IPS-18c (cell line): ENCODE results near the gene FZD7.
A peak's percentile ranks its signal among the peaks of the same experiment; 100 is the strongest.

Experiments
- H3K4me3 ChIP-seq: 2 replicates; pipeline ENCODE4 v1.7.0; 2013; ENCODE audit warnings: low read depth, mild to moderate bottlenecking, low read length, moderate library complexity; ENCODE audit not compliant: insufficient read depth
- H3K9me3 ChIP-seq: one replicate; pipeline ENCODE4 v1.6.1; 2013; ENCODE audit warnings: mild to moderate bottlenecking, low read length, moderate library complexity; ENCODE audit not compliant: control insufficient read depth, insufficient read depth

Gene FZD7

DNA sequence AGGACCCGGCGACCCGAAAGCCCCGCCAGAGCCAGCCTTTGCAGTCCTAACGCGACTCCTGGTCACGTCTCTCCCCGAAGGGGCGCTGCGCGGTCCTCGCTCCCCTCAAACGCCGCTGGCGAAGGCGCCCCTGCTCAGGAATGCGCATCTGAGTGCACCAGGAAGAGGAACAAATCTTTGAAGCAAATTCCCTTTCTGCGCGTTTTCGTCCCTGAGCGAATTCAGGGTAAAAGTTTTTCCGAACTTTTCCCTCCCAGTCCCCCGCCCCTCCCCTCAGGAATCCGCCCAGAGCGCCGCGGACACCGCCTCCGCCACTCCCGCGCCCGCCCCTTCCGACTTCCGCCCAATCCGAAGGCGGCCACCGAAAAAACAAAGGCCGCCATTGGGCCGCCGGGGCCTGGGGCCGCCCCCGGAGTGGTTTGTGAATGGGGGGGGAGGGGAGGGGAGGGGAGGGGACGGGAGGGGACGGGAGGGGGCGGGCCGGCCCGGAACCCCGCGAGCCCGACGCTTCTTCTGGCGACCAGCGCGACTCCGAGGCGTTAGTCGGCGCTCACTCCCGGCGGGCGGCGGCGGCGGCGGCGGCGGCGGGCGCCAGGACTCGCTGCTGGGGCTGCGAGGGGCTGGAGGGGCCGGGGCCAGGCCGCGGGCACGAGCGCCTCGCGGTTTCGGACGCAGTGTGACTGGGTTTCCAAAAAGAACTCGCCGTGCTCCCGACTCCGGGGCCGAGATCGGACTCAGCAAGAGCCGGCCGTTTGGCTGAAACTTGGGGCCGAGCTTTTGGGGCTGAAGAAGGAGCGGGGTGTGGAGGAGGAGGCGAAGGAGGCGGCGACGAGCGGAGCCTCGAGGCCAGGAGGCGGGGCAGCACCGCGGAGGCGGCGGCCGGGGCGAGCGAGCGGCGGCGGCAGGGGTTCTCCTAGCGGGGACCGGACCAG lies at the start of gene FZD7:
Gene FZD7 (plus strand): TSS at position 539 of the 932 bp plus-strand sequence. CDS start 793 bp downstream, outside the sequence.
- Histone ChIP-seq H3K4me3 (peak within 1 kb of the TSS; percentile 93), H3K9me3 (no peaks in the 10 kb centered on the region)

DNA sequence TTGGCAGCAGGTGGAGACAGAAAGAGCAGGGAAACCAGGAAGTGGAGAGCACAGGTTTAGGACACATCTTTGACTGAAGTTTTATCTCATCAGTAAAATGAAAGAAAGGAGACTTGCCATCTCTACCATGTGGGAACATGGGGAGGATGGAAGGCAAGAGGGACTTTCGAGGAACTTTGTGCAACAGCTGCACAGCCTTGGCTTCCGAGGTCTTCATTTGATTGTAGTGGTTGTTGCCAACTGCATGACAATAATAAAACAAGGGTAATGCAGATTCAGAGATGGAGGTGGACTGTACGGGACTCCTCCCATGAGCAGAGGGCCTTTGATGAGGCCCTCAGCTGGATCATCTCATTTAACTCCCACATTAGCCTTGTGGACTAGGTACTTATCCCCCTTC lies 49.3 kb upstream of the FZD7 start:
- Histone ChIP-seq H3K9me3 (no peaks in the 10 kb centered on the region), H3K4me3 (no peak overlapping the region)

DNA sequence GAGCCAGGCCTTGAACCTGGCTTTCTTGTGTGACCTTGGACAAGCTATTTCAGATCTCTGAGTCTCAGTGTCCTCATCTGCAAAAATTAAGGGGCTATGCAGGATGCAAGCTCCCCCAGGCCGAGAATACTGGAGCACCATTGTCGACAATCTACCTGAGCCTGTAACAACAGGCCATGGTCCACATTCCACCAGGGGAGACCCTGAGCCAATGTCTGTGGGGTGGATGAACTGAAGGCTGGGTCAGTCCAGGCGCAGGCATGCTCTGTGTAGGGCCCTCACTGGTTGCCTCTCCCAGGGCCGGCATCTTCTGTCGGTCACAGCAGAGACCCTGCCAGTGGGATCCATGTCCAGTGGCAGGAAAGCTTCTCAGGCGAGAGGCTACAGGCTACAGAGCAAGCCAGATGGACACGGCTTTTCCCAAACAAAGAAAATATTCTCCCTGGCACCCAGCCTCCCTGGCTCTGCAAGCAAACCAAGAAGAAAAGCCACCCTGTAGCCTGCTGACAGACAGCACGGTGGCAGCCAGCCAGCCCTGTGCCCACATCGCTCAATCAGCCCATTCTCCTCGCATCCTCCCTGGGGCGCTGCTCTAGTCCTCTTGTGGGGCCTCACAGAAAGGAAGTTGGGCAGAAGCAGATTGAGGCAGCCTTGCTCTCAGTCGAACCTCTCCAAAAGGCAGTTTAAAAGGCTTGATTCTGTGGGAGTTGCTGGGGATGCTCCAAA lies 48.7 kb upstream of the FZD7 start:
- no peak overlapping the region for H3K4me3 ChIP-seq
- no peaks in the 10 kb centered on the region for H3K9me3 ChIP-seq

DNA sequence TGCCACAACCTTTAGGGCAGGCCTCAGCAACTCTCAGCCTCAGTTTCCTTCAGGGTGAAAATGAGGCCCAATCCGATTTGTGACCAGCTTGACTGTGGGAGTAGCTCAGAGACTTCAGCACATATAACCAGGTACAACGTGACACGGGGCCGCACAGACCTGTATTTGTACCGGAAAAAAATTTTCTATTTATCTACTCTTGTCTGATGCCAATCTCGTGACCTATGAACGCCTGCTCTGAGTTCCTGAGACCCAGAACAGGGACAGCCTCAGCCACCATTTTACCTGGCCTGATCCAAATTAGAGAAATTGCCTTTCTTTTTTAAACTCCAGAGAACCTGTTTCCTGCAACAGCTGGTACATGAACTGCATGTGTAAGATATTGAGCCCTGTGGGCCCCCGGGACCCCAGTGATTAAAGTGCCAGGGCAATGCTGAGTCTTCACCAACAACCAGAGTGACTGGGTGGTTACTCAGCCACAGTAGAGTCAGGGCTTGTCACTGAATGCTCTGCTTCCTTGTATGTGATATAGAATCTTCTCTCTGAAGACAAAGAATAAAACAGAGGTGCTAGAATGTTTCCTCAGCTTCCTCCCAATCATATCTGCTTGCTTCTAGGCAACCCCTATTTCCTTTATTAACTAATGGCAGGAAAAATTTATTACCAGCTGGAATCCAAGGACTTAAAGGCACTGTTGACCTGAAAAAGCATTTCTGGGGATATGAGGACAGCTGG lies 47.8 kb upstream of the FZD7 start:
- no peaks in the 10 kb centered on the region for H3K9me3 ChIP-seq
- no peak overlapping the region for H3K4me3 ChIP-seq

DNA sequence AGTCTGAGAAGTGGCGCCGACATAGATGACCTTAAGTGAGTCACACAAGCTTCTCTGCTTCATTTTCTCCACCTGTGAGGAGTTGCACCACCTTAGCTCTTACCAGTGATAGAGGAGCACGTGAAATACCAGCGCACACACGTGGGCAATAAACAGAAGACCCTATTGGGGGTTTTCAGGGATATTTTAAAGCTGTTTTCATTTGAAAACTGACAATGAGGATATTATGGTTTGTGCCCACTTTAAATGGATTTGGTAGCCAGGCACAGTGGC lies 47.3 kb upstream of the FZD7 start:
- no peaks in the 10 kb centered on the region for H3K9me3 ChIP-seq
- no peak overlapping the region for H3K4me3 ChIP-seq

DNA sequence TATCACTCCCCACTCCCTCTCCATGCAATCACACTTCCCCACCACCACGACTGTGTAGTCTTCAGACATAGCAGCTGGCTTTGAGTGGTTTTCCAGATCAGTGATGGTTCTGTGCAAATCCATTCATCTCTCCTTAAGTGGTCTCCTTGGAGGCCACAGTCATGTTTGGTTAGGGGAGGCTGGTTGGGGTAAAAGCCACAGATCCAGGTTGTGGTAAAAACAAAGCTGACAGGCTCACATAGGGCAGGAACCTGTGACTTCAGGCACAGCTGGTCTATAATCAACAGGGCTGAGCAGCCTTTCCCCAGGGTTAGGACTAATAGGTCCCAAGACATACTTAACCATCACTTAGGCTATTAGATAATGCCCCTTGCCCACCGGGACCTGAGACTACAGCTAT lies 46.2 kb upstream of the FZD7 start:
- Histone ChIP-seq H3K9me3 (no peaks in the 10 kb centered on the region), H3K4me3 (no peak overlapping the region)

DNA sequence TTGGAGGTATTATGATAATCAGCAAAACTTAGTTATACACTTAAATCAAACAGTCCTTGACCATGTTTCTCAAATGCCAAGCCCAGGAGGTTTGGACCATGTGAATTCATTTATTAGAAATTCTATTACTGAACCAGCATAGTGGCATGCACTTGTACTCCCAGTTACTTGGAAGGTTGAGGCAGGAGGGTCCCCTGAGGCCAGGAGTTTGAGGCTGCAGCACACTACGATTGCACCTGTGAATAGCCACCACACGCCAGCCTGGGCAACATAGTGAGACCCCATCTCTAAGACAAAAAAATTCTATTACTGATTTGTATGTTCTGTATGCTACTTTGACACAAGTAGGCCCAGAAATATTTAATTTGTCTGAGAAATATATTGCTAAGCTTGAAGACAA lies 43.6 kb upstream of the FZD7 start:
- H3K9me3 ChIP-seq: no peaks in the 10 kb centered on the region
- no peak overlapping the region for H3K4me3 ChIP-seq

DNA sequence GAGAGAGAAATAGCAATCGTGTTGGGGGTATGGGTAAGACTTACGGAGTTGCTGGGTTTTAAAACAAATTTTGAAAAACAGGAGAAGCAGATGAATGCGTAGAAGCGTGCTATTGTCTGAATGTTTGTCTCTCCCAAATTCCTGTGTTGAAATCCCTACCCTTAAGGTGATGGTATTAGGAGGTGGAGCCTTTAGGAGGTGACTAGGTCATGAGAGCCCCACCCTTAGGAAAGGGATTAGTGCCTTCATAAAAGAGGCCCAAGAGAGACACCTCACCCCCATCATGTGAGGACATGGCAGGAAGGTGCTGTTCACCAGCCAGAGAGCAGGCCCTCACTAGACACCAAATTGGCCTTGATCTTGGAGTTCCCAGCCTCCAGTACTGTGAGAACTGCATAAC lies 40.7 kb upstream of the FZD7 start:
- Histone ChIP-seq H3K4me3 (no peak overlapping the region), H3K9me3 (no peaks in the 10 kb centered on the region)

DNA sequence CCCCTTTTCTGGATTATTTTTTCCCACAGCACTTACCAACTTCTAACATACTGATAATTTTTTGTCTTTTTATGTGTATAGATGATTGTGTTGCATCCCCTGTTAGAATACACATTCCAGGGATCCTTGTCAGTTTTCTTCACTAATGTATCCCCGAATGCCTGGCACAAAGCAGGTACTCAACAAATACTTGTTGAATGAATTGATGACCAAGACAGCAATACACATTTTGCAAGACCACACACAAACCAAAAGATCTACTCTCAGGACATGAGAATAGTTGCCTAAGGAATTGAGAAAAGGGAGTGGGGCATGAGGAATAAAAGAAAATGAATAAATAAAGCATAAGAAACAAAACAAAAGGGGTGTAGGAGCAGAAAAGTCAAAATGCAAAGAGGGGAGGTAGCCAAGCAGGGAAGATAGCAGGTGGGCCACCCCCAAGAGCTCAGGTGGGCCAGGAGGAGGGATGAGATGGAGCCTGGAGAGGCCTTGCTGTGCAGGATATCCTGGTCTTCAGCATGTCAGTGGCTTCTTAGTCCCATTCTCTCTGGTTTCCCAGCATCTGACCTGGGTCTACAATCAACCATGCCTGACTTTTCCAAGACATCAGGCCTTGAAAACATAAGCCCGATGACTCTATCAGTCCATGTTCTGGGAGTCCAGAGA lies 38.5 kb upstream of the FZD7 start:
- no peaks in the 10 kb centered on the region for H3K9me3 ChIP-seq

DNA sequence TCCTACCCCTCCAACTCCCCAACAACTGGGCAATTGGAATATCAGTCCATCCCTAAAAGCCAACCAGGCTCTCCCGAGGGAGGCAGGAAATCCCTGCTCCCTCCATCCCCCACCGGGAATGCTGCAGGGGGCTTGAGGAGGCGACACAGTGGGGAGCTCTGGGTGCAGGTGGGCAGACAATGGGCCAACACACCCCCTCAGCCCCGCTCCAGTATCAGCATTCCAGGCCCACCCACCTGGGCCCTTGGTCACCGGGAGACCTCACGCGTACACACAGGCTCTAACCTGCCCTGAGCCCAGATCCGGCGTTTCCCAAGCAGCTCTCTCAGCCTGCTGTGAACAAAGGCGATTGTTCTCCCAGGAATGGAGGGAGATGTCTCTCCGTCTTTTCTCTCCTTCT lies 37.6 kb upstream of the FZD7 start:
- Histone ChIP-seq H3K4me3 (no peak overlapping the region), H3K9me3 (no peaks in the 10 kb centered on the region)

More for the DNA sequence above, 38.5 kb upstream of the FZD7 start:
- H3K4me3 ChIP-seq: no peak overlapping the region

DNA sequence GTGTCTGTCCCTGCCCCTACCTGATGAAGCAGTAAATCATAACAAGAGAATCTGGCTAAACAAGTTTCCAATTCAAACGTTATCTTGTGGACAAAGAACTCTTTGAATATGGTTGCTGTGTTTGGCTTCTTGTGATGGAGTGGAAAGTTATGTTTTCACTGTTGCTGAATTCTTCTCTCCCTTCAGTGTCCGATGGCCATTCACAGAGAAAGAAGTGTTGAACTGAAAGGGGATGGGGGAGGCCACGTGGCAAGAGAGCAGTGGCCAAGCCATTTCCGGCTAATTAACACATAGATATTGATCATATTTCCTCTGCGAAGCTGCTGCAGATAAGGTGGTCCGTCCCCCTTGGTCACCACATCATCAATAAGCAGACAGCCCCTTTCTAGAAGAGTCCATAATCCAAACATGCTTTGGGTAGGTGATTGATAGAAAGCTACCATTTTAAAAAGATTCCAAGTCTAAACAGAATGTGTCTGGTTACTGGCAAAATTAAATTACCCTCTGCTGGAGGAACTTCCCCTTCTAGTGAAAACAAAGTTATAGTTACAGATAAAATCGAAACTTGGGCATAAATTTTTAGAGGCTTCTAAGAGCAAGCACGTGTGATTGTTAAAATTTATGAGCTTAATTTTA lies 36.9 kb upstream of the FZD7 start:
- Histone ChIP-seq H3K4me3 (no peak overlapping the region), H3K9me3 (no peaks in the 10 kb centered on the region)

DNA sequence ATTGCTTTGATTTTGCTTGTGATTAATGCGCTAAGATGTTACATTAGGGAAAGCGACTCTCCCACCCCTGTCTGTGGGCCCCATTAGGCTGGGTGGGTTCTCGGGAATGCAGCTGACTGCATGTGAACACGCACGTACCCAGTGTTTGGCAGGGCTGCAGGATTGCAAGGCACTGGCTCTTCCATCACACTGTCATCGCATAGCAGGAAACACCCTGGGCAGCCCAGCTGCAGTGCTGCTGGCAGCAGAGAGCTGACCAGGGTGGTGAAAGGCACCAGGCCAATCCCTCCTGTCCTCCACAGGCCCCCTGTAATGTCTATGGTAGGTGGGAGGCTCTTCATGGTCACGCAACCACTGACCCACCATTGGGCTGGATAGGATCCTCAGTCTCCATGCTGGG lies 34.4 kb upstream of the FZD7 start:
- Histone ChIP-seq H3K4me3 (no peak overlapping the region), H3K9me3 (no peaks in the 10 kb centered on the region)

DNA sequence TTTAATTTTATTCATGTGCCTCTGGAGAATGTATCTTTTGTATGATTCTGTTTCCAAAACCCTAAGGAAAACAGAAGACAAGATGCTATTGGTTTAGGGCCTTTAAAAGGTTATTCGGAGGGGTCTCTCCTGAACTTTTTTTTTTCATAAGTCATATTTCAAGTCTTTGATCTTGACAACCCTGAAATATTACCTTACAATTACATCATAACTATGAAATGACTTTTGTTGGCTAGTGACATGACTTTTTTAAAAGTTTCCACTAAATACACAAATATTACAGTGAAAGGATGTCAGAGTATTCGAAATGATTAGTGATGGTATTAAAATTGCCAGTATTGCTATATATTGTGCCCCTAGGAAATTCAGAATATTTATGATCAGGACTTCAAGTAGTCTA lies 31.8 kb upstream of the FZD7 start:
- Histone ChIP-seq H3K9me3 (no peaks in the 10 kb centered on the region), H3K4me3 (no peak overlapping the region)

DNA sequence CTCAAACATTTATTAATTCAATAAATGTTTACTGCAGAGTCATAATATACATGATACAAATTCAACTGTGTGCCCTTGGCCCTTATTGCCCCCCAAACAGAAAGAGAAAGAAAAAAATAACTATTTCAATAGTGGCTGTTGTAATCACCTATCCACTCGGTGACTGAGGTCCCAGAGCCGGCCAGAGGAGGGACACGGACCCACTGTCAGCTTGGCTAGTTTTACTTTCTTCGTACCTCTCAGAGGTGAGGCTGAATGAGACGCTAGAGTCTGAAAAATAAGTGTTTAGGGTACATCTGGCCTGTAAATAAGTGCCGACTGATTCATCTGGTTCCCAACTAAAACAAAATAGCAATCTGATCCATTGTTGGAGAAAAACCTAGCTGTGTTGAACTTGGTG lies 31.3 kb upstream of the FZD7 start:
- Histone ChIP-seq H3K4me3 (no peak overlapping the region), H3K9me3 (no peaks in the 10 kb centered on the region)

DNA sequence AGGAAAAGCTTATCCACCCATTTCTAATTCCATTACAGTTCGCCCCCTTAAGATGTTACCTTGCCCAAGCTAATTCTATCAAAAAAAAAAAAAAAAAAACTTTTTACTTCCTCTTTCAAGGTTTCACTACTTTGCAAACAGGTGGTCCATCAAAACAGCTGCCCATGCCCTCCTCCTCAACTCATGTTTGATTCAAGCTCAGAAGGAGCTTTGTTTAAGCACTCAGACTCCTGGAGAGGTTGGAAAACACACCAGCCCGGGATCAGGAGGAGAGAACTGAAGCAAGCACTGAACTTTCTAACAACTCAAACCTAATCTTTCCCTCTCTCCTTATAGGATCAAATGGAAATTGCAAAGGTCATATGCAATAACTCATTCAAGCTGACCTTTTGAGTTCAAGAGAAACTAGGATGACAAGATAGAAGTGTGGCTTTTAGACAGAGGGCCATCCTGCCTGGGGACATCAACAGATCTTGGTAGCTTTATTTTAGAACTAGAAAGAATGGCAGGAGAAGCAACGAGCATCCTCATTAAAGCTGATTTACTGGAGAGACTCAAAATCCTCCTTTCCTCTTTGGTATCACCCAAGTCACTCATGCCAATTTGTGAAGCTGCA lies 28.3 kb upstream of the FZD7 start:
- H3K9me3 ChIP-seq: no peaks in the 10 kb centered on the region
- H3K4me3 ChIP-seq: no peak overlapping the region

DNA sequence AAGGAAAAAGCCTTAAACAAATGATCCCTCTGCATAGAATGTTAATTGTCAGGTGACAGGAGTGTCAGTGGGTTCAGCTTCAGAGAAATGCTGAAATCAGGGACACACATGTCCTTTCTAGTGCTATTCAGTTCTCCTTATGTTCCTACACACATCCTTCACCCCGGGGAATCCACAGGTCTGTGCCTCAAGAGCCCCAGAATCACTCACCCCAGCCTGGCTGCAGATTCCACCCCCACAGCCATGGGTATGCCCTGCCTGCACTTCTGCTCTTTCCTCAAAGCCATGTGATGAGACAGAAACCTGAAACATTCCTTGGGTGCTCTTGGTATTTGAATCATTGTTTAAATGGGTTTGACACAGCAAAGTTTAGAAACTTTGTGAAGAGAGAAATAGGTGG lies 27.4 kb upstream of the FZD7 start:
- Histone ChIP-seq H3K9me3 (no peaks in the 10 kb centered on the region), H3K4me3 (no peak overlapping the region)
